Mucosa of rectum (tissue), 2 donors: ENCODE results near the gene SMIM35.
A peak's percentile ranks its signal among the peaks of the same experiment; 100 is the strongest.

Experiments
- H3K27ac ChIP-seq, 2 donors: one replicate each; pipeline ENCODE4 v1.7.0; 2013; ENCODE audit warnings: inconsistent platforms in 2 of 2, low read depth in 2 of 2, low read length in 2 of 2
- H3K27me3 ChIP-seq, 2 donors: one replicate each; pipeline ENCODE4 v1.7.0; 2013; ENCODE audit warnings: low read length in 2 of 2; ENCODE audit not compliant: control insufficient read depth in 2 of 2, insufficient read depth in 2 of 2
- H3K36me3 ChIP-seq, 2 donors: one replicate each; pipeline ENCODE4 v1.7.0; 2013; ENCODE audit warnings: low read length in 2 of 2; ENCODE audit not compliant: control insufficient read depth in 2 of 2, insufficient read depth in 2 of 2
- H3K4me1 ChIP-seq, 2 donors: one replicate each; pipeline ENCODE4 v1.7.0; 2013; ENCODE audit warnings: low read length in 2 of 2, mild to moderate bottlenecking in 1 of 2; ENCODE audit not compliant: control insufficient read depth in 2 of 2, insufficient read depth in 2 of 2
- H3K4me3 ChIP-seq, 2 donors: one replicate each; pipeline ENCODE4 v1.7.0; 2013; ENCODE audit warnings: low read length in 2 of 2
- H3K9ac ChIP-seq, 2 donors: one replicate each; pipeline ENCODE4 v1.7.0; 2013; ENCODE audit warnings: low read length in 2 of 2, low read depth in 1 of 2, mild to moderate bottlenecking in 1 of 2
- H3K9me3 ChIP-seq, 2 donors: one replicate each; pipeline ENCODE4 v1.7.0; 2013; ENCODE audit warnings: low read length in 2 of 2; ENCODE audit not compliant: control insufficient read depth in 2 of 2
- donor health status: healthy.
- donor health status: Normal muscosa, but diverticular disease.

Gene SMIM35

GRCh38 chr11:118126082-118126838 lies 39.5 kb upstream of the SMIM35 start:
- H3K9me3 ChIP-seq, result no peaks in the 10 kb centered on the region
- H3K27me3 ChIP-seq, result peaks cover 0 to 2% of the 10 kb centered on the region in 2 donors
- H3K4me1 ChIP-seq, result peaks cover 0 to 4% of the 10 kb centered on the region in 2 donors
- H3K27ac ChIP-seq, result no peak overlapping the region
- H3K9ac ChIP-seq, result no peak overlapping the region
- H3K4me3 ChIP-seq, result no peak overlapping the region
- H3K36me3 ChIP-seq, result peaks cover 8 to 10% of the 10 kb centered on the region in 2 donors

GRCh38 chr11:118124929-118125535 lies 38.3 kb upstream of the SMIM35 start:
- no peak overlapping the region for H3K9ac ChIP-seq
- H3K4me3 ChIP-seq, result no peak overlapping the region
- H3K36me3 ChIP-seq, result peaks cover 10 to 19% of the 10 kb centered on the region in 2 donors
- peaks cover 0 to 4% of the 10 kb centered on the region in 2 donors for H3K4me1 ChIP-seq
- peaks cover 0 to 2% of the 10 kb centered on the region in 2 donors for H3K27me3 ChIP-seq
- H3K27ac ChIP-seq, result no peak overlapping the region
- no peaks in the 10 kb centered on the region for H3K9me3 ChIP-seq

GRCh38 chr11:118120793-118121192 lies 34.0 kb upstream of the SMIM35 start:
- Histone ChIP-seq H3K27ac (no peak overlapping the region), H3K9ac (no peak overlapping the region), H3K27me3 (peaks cover 0 to 2% of the 10 kb centered on the region in 2 donors), H3K36me3 (peaks cover 26 to 37% of the 10 kb centered on the region in 2 donors), H3K4me1 (no peaks in the 10 kb centered on the region), H3K9me3 (no peaks in the 10 kb centered on the region), H3K4me3 (no peak overlapping the region)

GRCh38 chr11:118117790-118118601 lies 31.2 kb upstream of the SMIM35 start:
- no peak overlapping the region for H3K9ac ChIP-seq
- no peaks in the 10 kb centered on the region for H3K4me1 ChIP-seq
- no peak overlapping the region for H3K27ac ChIP-seq
- no peaks in the 10 kb centered on the region for H3K9me3 ChIP-seq
- H3K36me3 ChIP-seq, result peaks cover 47 to 51% of the 10 kb centered on the region in 2 donors
- H3K4me3 ChIP-seq, result no peak overlapping the region
- H3K27me3 ChIP-seq, result no peaks in the 10 kb centered on the region

GRCh38 chr11:118115048-118115447 lies 28.3 kb upstream of the SMIM35 start:
- Histone ChIP-seq H3K27me3 (no peaks in the 10 kb centered on the region), H3K9me3 (no peaks in the 10 kb centered on the region), H3K4me1 (peaks cover 2 to 7% of the 10 kb centered on the region in 2 donors), H3K9ac (no peak overlapping the region), H3K36me3 (peaks cover 46 to 49% of the 10 kb centered on the region in 2 donors), H3K27ac (no peak overlapping the region), H3K4me3 (no peak overlapping the region)

GRCh38 chr11:118114266-118114665 lies 27.5 kb upstream of the SMIM35 start:
- no peaks in the 10 kb centered on the region for H3K27me3 ChIP-seq
- peaks cover 50 to 53% of the 10 kb centered on the region in 2 donors for H3K36me3 ChIP-seq
- H3K9ac ChIP-seq, result no peak overlapping the region
- H3K4me1 ChIP-seq, result peaks cover 2 to 7% of the 10 kb centered on the region in 2 donors
- no peak overlapping the region for H3K27ac ChIP-seq
- H3K4me3 ChIP-seq, result no peak overlapping the region
- no peaks in the 10 kb centered on the region for H3K9me3 ChIP-seq

- Histone ChIP-seq H3K4me1 (peaks cover 2 to 7% of the 10 kb centered on the region in 2 donors), H3K9ac (no peak overlapping the region), H3K9me3 (no peaks in the 10 kb centered on the region), H3K27ac (no peak overlapping the region), H3K27me3 (no peaks in the 10 kb centered on the region), H3K4me3 (no peak overlapping the region), H3K36me3 (peaks cover 55 to 60% of the 10 kb centered on the region in 2 donors)
These were observed 26.1 kb upstream of the SMIM35 start for GRCh38 chr11:118112711-118113430.

GRCh38 chr11:118111744-118112035 lies 24.9 kb upstream of the SMIM35 start:
- peaks cover 50 to 65% of the 10 kb centered on the region in 2 donors for H3K36me3 ChIP-seq
- H3K27me3 ChIP-seq, result no peaks in the 10 kb centered on the region
- H3K27ac ChIP-seq, result peak overlapping the region in 1 of 2 donors; percentile 7
- H3K4me3 ChIP-seq, result no peak overlapping the region
- H3K9me3 ChIP-seq, result no peaks in the 10 kb centered on the region
- H3K4me1 ChIP-seq, result peaks cover 2 to 7% of the 10 kb centered on the region in 2 donors
- no peak overlapping the region for H3K9ac ChIP-seq

- H3K9me3 ChIP-seq, result no peaks in the 10 kb centered on the region
- peaks cover 2 to 7% of the 10 kb centered on the region in 2 donors for H3K4me1 ChIP-seq
- H3K9ac ChIP-seq, result no peak overlapping the region
- no peak overlapping the region for H3K4me3 ChIP-seq
- H3K36me3 ChIP-seq, result peaks cover 49 to 65% of the 10 kb centered on the region in 2 donors
- no peaks in the 10 kb centered on the region for H3K27me3 ChIP-seq
- peak overlapping the region; percentile 28 for H3K27ac ChIP-seq
These were observed 24.4 kb upstream of the SMIM35 start for GRCh38 chr11:118111019-118111743.
